Stimulated activated CD8-positive, alpha-beta memory T cell treated with anti-CD3 and anti-CD28 coated beads, Interleukin-7, amount 100 ng/mL, for 48 hours (primary cell): ENCODE data around the gene CCDC85C.
"Not testable (repeated sequence)": the region's sequence is repeated elsewhere in the genome, so short reads cannot be mapped to it uniquely, and the experiment has no call there.

Experiments
- DNase-seq, 2 donors: peaks; one replicate each; pipeline ENCODE4 v3.0.0-alpha.2; 2020; ENCODE audit warnings: low read depth in 1 of 2; ENCODE audit errors: extremely low read depth in 1 of 2

CCDC85C gene

DNA sequence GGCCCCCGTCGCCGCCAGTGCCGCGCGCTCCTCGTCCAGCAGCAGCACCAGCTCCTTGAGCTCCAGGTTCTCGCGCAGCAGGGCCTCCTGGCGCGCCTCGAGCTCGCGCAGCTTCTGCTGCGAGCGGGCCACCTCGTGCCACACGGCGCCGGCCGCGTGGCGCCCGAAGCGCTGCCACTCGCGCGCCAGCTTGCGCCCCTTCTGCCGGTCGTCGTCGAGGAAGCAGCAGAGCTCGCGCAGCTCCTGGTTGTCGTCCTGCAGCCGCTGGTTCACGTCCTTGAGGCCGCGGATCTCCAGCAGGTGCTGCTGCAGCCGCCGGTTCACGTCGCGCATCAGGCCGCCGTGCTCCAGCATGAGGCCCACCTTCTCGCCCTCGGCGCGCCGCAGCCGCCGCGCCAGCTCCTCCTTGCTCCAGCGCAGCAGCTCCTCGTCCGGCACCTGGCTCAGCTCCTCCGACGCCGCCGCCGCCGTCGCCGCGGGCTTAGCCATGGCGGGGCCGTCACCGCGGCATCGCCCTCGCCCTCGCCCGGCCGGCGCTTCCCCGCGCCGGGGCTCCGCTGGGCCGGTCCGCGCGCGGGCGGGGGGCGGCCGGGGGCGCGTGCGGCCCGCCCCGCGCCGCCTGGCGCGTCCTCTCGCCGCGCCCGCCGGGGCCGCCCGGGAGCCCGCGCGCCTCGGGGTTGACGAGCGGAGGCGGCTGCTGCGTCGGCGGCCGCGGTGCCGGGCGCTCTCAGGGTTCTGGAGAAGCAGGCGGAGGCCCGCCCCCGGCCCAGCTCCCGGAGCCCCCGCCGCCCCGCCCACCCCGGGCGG, at the start of gene CCDC85C:
Gene CCDC85C, minus strand, starts transcription at position 737 of the 807 bp plus-strand sequence. Its CDS starts 248 bp downstream, at position 489.
- DNase-seq = peak in 1 of 2 donors; percentile 8

DNA sequence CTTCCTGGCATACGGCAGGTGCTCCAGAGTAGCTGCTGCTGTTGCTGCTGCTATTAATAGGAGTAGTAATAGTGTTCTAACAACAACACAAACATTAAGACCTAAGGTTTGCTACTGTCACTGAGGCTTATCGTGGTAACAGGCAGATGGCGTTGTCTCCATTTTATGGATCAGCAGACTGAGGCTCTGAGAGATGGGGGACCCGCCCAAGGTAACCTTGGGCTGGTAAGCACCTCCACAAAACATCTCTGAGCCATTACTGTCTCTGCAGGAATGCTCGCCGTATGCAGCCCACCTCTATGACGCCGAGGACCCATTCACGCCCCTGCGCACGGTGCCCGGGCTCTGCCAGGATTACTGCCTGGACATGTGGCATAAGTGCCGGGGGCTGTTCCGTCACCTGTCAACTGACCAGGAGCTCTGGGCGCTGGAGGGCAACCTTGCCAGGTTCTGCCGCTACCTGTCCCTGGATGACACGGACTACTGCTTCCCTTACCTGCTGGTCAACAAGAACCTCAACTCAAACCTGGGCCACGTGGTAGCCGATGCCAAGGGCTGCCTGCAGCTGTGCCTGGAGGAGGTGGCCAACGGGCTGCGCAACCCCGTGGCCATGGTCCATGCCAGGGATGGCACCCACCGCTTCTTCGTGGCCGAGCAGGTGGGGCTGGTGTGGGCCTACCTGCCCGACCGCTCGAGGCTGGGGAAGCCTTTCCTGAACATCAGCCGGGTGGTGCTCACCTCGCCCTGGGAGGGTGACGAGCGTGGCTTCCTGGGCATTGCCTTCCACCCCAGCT, 48.1 kb upstream of the CCDC85C start:
- DNase-seq = no peak

DNA sequence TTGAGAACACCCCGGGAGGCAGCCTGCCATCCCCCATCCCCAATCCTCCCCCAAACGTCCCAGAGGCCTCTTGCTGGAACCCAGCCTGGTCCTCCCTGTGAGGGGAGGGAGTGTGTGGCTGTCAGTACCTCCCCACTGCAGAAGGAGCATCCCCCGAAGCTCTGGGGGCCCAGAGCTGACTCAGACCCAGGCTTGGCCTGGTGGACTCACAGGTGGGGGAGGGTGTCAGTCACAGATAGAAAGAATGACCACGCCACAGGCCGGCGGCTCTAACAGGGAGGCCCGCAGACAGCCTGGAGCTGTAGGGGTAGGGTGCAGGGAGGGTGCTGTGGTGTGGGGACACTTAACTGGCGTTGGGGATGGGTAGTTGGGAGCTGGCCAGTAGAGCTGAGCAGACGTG, 46.2 kb upstream of the CCDC85C start:
- no peak for DNase-seq

DNA sequence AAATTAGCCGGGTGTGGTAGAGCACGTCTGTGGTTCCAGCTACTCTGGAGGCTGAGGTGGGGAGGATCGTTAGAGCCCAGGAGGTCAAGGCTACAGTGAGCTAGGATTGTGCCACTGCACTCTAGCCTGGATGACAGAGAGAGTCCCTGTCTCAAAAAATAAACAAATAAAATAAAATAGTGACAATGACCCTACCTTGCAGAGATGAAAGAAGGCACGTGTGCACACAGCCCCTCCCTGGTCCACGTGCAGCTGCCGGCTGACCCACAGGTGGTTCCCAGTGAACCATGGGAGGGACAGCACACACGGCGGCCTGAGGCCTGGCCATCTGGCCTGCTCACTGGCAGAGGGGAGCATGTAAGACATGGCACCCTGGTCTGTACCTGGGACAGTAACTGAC, 45.6 kb upstream of the CCDC85C start:
- no peak for DNase-seq

GRCh38 chr14:99649219-99649618, 45.2 kb upstream of the CCDC85C start:
- no peak for DNase-seq

DNA sequence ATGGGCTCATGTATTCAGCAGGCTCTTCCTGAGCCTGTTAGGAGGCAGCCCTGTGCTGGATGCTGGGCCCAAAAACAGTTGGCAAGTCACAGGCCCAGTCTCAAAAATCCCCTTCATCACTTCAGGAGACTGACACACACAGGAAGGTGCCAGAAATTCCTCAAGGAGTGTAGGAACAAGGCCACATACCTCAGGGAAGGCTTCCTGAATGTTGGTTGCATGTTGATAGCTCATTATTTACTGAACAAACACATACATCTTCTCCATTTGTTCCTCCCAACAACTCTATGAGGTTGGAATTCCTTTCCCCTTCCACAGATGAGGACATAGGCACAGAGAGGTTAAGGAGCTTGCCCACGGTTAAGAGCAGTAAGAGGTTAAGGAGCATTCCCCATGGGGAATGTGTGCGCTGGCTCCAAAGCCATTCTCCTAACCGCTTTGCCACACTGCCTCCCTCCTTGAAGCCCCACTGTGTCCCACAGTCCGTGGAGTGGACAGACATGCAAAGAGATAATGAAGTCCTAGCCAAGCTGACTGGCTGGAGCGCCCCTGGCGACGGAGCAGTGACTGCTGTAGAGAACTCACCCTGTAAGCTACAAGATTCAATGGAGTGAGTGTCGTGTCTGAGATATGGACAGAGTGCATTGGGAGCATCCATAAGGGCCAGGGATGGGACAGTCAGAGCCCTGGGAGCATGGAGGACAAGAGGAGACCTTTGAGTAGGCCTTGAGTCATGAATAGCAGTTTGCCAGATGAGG, 44.2 kb upstream of the CCDC85C start:
- no peak for DNase-seq

- no peak for DNase-seq
Measured at GRCh38 chr14:99647411-99647810, 43.4 kb upstream of the CCDC85C start.

DNA sequence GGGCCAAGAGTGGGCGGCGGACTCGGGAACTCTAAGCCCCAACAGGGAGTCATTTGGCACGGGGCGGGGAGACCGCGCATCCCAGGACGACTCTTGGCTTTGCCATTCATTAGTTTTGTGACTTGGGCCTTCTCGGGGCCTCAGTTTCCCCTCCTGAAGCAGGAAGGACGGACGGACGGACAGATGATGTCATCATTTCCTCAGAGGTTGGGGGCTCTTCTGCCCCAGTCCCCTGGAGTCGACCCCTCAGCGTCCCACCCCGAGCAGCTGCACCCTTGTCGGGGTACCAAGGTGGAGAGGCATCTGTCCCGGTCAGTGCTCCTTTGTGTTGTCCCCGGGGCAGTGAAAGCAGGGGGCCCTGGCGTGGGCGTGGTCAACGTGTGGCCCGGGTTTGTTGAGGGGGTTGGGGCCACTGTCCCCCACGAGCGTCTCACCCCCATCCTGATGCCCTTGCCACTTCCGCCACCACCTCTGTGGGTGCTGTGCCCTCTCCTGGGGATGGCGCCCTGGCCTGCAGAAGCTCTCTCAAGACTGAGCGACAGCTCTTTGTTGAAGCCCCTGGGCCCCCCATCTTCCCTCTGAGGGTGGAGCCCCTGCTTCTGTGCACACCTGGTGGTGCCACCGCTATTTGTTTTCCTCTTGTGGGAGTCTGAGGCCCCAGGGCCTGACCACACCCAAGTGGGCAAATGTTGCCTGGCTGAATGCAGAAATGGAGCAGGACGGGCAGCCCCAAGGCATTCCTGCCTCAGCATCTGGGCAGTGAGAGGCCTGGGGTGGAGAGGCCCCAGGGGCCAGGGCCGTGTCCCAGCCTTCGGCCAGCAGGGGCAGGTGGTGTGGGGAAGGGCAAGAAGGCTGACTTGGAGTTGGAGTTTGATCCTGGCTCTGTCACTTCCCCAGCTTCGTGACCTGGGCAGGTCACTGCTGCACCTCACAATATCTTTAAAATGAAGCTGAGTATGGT, 41.8 kb upstream of the CCDC85C start:
- DNase-seq = no peak

- DNase-seq = no peak
Measured at GRCh38 chr14:99644723-99645544, 40.9 kb upstream of the CCDC85C start, which contains the start of gene HHIPL1. Gene HHIPL1, plus strand, starts transcription at chr14:99645129. Its CDS starts 79 bp downstream, at chr14:99645208.

GRCh38 chr14:99644035-99644587, 40.1 kb upstream of the CCDC85C start:
- DNase-seq = no peak

DNA sequence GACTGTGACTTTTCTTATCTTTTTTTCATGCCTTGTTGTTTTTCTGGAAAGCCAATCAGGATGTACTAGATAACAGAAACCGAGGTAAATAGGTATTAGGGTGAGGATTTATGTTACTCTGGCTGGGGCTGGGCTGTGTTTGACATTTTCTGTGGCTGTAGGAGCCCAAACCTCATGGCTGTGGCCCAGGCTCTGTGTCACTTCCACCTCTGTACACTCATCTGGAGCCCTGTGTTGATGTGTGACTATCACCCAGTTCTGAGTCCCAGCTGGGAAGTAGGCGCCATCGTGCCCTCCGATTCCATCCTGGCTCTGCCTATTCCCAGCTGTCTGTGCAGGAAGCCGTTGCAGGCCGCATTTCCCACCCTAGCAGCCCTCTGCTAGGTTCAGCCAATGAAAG, 39.3 kb upstream of the CCDC85C start:
- DNase-seq = no peak

GRCh38 chr14:99642771-99643170, 38.8 kb upstream of the CCDC85C start:
- DNase-seq = not testable (repeated sequence)

GRCh38 chr14:99637624-99638023, 33.6 kb upstream of the CCDC85C start:
- no peak for DNase-seq

- no peak for DNase-seq
Measured at GRCh38 chr14:99636487-99636886, 32.5 kb upstream of the CCDC85C start.

GRCh38 chr14:99635116-99635515, 31.1 kb upstream of the CCDC85C start:
- no peak for DNase-seq

DNA sequence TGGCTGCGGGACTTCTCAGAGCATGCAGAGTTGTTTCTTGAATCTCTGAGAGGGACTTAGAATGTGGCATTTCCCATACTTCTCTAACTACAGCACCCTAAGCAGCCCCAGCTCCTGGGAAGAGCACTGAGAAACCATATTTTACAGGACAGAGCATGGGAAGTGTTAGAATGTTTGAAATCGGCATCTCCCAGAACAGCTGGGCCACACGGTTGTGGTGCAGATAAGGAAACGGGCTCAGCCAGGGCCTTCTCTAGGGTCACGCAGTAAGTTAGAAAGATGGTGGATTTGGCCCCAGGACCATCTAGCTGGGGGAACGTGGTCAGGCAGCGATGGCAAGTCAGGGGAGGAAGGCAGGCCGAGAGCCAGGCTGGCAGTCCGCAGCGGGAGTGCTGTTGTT, 30.4 kb upstream of the CCDC85C start:
- DNase-seq = no peak

GRCh38 chr14:99633918-99634317, 29.9 kb upstream of the CCDC85C start:
- no peak for DNase-seq

DNA sequence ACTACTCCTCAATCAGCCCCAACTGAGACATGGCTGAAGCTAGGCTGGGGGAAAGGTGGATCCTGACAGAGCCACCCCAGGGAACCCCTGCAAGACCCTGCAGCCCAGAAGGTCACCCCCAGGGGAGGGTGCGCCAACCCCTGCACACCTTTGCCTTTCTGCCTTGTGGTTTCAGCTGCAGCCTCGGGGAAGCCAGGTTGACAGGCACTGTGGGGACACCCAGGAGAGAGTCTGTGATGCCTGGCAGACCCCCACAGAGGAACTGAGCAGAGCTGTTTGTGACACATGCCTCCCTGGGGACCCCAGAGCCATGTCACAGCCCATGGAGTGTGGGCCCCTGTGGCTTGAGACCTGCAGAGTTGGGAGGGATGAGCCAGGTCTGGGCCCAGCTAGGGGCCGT, 29.1 kb upstream of the CCDC85C start:
- DNase-seq = no peak
